Activated CD4-positive, alpha-beta T cell treated with anti-CD3 and anti-CD28 coated beads for 36 hours (primary cell): ENCODE measurements around the gene ADAMTS16. TPM values are rescaled to one million over a fixed set of nuclear protein-coding genes. Genes with fewer than 3 reads are reported as not detected.

Source experiments
- ATAC-seq: fragments of 200-7000 bp; cut with Tn5 transposase; one replicate; pipeline ENCODE4 v1.10.0; 2021; ENCODE audit warnings: mild to moderate bottlenecking, moderate library complexity
- CTCF ChIA-PET: fragments of 350-600 bp; sonication (Branson Sonifier 250); formaldehyde crosslinking; loops from one replicate; lab custom pipeline; 2021; ENCODE audit warnings: antibody characterized with exemption; lab: Charles Lee
- POLR2A ChIA-PET: fragments of 350-600 bp; sonication (Branson Sonifier 250); formaldehyde crosslinking; loops from one replicate; lab custom pipeline; 2021; ENCODE audit warnings: antibody characterized with exemption, inconsistent platforms; lab: Charles Lee
- DNase-seq: peaks from one replicate; pipeline ENCODE4 v3.0.0-alpha.2; 2020
- H3K27ac Mint-ChIP-seq: one replicate; pipeline ENCODE4 v1.8.0; 2021; ENCODE audit warnings: mixed read lengths
- H3K27me3 Mint-ChIP-seq: one replicate; pipeline ENCODE4 v1.8.0; 2021; ENCODE audit warnings: mixed read lengths
- H3K36me3 Mint-ChIP-seq: one replicate; pipeline ENCODE4 v1.8.0; 2021; ENCODE audit warnings: low read depth, mixed read lengths
- H3K4me1 Mint-ChIP-seq: one replicate; pipeline ENCODE4 v1.8.0; 2021; ENCODE audit warnings: mixed read lengths
- H3K4me3 Mint-ChIP-seq: one replicate; pipeline ENCODE4 v1.8.0; 2021; ENCODE audit warnings: mild to moderate bottlenecking, moderate library complexity, mixed read lengths
- H3K9me3 Mint-ChIP-seq: one replicate; pipeline ENCODE4 v1.8.0; 2021; ENCODE audit warnings: low read depth, mixed read lengths
- intact Hi-C, 2 experiments: fragments of 100-400 bp; cut with DNase I in 1 of 2; cut with micrococcal nuclease in 1 of 2; formaldehyde crosslinking; loops; one replicate each; pipeline versions ENCODE4 v1.14.2 to v1.15.1; 2022 to 2024; cut with DNase I, micrococcal nuclease
- total RNA-seq, 2 experiments: library from RNA; stranded (reverse); gene quantifications; one replicate each; pipeline ENCODE4 v1.2.3, GENCODE V29; 2021

ADAMTS16 gene
- total RNA-seq, 2 experiments from 2014 or later = not detected

- CTCF ChIA-PET = no interaction called here
- Mint-ChIP-seq H3K36me3 (no peaks in the 10 kb centered on the region), H3K4me3 (no peak overlapping the region), H3K9me3 (no peaks in the 10 kb centered on the region), H3K27ac (no peak overlapping the region), H3K27me3 (peaks cover 6% of the 10 kb centered on the region), H3K4me1 (no peaks in the 10 kb centered on the region)
- no peak for ATAC-seq
- intact Hi-C loops = no loop called here
- POLR2A ChIA-PET = no interaction called here
- no peak for DNase-seq
These were observed 204.5 kb downstream of the ADAMTS16 start for GRCh38 chr5:5344606-5345005.

- Mint-ChIP-seq H3K27me3 (peaks cover 8% of the 10 kb centered on the region), H3K9me3 (no peaks in the 10 kb centered on the region), H3K4me3 (no peak overlapping the region), H3K36me3 (no peaks in the 10 kb centered on the region), H3K4me1 (no peaks in the 10 kb centered on the region), H3K27ac (no peak overlapping the region)
- ATAC-seq = no peak
- ChIA-PET CTCF (no interaction called here), POLR2A (no interaction called here)
- intact Hi-C loops = no loop called here
- DNase-seq = no peak
These were observed 207.3 kb downstream of the ADAMTS16 start for GRCh38 chr5:5347442-5347841.

- Mint-ChIP-seq H3K9me3 (no peaks in the 10 kb centered on the region), H3K36me3 (no peaks in the 10 kb centered on the region), H3K4me3 (no peak overlapping the region), H3K27ac (no peak overlapping the region), H3K4me1 (no peaks in the 10 kb centered on the region), H3K27me3 (peaks cover 8% of the 10 kb centered on the region)
- ChIA-PET POLR2A (no interaction called here), CTCF (no interaction called here)
- intact Hi-C loops = no loop called here
- DNase-seq = no peak
- ATAC-seq = no peak
These were observed 208.0 kb downstream of the ADAMTS16 start for GRCh38 chr5:5348135-5348534.

DNA sequence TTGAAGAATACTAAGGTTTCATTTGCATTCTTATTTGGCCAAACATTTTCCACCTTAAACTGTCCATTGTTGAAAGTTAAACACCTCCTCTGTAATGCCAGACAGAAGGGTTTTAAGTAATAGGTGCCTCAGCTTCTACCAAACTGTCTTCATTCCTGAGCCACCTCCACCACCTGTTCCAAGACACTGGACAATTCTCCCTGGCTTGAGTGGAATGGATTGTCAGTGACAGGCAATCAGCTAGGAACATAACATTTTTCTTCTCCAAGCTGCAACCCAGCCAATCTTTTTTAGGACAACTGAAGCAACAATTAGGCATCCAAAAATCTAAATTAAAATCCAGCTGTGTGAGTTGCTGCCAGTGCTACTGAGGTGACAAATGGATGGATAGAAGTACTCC, 208.4 kb downstream of the ADAMTS16 start:
- H3K27ac Mint-ChIP-seq = no peak overlapping the region
- no peaks in the 10 kb centered on the region for H3K4me1 Mint-ChIP-seq
- no peaks in the 10 kb centered on the region for H3K9me3 Mint-ChIP-seq
- H3K27me3 Mint-ChIP-seq = peaks cover 8% of the 10 kb centered on the region
- no peak overlapping the region for H3K4me3 Mint-ChIP-seq
- ATAC-seq (no peak), DNase-seq (no peak)
- ChIA-PET CTCF (no interaction called here), POLR2A (no interaction called here)
- intact Hi-C loops = no loop called here
- no peaks in the 10 kb centered on the region for H3K36me3 Mint-ChIP-seq

- no peaks in the 10 kb centered on the region for H3K9me3 Mint-ChIP-seq
- no peak overlapping the region for H3K4me3 Mint-ChIP-seq
- ATAC-seq (no peak), DNase-seq (no peak)
- POLR2A ChIA-PET = no interaction called here
- CTCF ChIA-PET = interaction anchor here (0.6 kb wide), 1 partner anchor 131 kb away, joined by 3 read pairs; no protein-coding TSS in a partner anchor
- no peaks in the 10 kb centered on the region for H3K36me3 Mint-ChIP-seq
- H3K4me1 Mint-ChIP-seq = no peaks in the 10 kb centered on the region
- intact Hi-C loops = no loop called here
- peaks cover 5% of the 10 kb centered on the region for H3K27me3 Mint-ChIP-seq
- H3K27ac Mint-ChIP-seq = no peak overlapping the region
These were observed 210.0 kb downstream of the ADAMTS16 start for GRCh38 chr5:5350101-5350500.

DNA sequence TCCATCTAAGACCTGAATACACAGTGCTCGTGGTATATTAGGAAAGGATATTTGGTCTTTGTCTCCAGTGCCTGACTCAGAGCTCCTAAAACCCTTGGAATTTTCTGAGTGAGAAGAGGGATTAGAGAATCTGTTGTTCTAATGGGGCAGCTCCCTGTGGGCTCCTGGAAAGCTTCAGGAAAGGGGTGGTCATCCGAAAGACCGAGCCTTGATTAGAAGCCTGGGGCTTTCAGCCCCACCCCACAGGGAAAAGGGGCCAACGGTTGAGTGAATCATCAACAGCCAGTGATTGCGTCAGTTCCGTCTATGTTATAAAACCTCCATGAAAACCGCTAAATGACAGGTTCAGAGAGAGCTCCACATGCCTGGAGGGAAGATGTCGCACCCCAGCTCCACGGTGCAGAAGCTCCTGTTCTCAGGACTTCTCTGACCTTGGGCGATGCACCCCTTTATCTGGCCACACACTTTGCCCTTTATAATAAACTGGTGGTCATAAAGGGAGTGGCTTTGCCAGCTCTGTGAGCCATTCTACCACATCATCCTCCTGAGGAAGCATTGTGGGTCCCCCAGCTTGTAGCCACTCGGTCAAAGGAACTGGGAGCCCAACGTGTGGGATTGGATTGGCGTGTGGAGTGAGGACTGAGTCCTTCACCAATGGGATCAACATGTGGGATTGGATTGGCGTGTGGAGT, 211.3 kb downstream of the ADAMTS16 start:
- POLR2A ChIA-PET = no interaction called here
- DNase-seq (no peak), ATAC-seq (no peak)
- Mint-ChIP-seq H3K36me3 (no peaks in the 10 kb centered on the region), H3K27ac (no peak overlapping the region), H3K27me3 (peaks cover 5% of the 10 kb centered on the region), H3K9me3 (no peaks in the 10 kb centered on the region), H3K4me1 (no peaks in the 10 kb centered on the region), H3K4me3 (no peak overlapping the region)
- intact Hi-C loops = no loop called here
- CTCF ChIA-PET = no interaction called here

DNA sequence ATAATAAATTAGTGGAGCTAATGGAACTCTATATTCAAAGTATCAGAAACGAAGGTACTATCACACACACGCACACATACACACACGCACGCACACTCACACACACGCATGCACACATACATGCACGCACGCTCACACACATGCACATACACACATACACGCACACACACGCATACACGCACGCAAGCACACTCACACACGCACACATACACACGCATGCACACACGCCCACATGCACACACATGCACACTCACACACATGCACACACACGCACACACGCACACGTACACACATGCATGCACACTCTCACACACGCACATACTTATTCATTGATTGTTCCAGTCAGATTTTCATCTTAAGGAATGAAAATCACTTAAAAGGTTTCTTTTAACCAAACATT, 212.5 kb downstream of the ADAMTS16 start:
- no peaks in the 10 kb centered on the region for H3K9me3 Mint-ChIP-seq
- intact Hi-C loops = no loop called here
- H3K36me3 Mint-ChIP-seq = no peaks in the 10 kb centered on the region
- H3K4me1 Mint-ChIP-seq = no peaks in the 10 kb centered on the region
- no peak overlapping the region for H3K4me3 Mint-ChIP-seq
- no peak overlapping the region for H3K27ac Mint-ChIP-seq
- no peak for DNase-seq
- POLR2A ChIA-PET = no interaction called here
- ATAC-seq = no peak
- CTCF ChIA-PET = no interaction called here
- H3K27me3 Mint-ChIP-seq = peaks cover 5% of the 10 kb centered on the region

DNA sequence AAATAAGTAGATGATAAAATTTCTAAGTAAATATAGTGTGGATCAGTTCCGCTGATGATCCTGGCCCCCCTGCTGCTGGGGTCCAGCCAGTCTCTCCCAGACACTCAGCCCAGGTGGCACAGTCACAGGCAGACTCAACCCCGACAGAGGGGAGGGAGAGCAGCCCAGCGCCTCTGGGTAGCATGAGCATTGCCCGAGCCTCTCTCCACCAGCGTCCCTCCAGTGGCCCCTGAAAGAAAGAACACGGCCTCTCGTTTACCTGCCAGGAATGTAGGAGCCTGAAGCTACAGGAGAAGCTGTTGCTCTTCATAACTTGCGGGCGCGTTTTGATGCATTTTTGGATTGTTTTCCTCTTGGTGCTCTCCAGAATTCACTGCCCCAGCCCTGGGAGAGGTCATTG, 213.6 kb downstream of the ADAMTS16 start:
- ChIA-PET CTCF (interaction anchor here (0.7 kb wide), 1 partner anchor 33 kb away, joined by 3 read pairs; no protein-coding TSS in a partner anchor), POLR2A (no interaction called here)
- H3K9me3 Mint-ChIP-seq = no peaks in the 10 kb centered on the region
- no peaks in the 10 kb centered on the region for H3K36me3 Mint-ChIP-seq
- peaks cover 5% of the 10 kb centered on the region for H3K27me3 Mint-ChIP-seq
- DNase-seq (no peak), ATAC-seq (no peak)
- intact Hi-C loops = no loop called here
- H3K4me3 Mint-ChIP-seq = no peak overlapping the region
- H3K27ac Mint-ChIP-seq = no peak overlapping the region
- no peaks in the 10 kb centered on the region for H3K4me1 Mint-ChIP-seq

GRCh38 chr5:5356765-5357164, 216.6 kb downstream of the ADAMTS16 start:
- ATAC-seq (no peak), DNase-seq (no peak)
- Mint-ChIP-seq H3K36me3 (no peaks in the 10 kb centered on the region), H3K27ac (no peak overlapping the region), H3K9me3 (no peaks in the 10 kb centered on the region), H3K27me3 (no peaks in the 10 kb centered on the region), H3K4me1 (no peaks in the 10 kb centered on the region), H3K4me3 (no peak overlapping the region)
- intact Hi-C loops = no loop called here
- CTCF ChIA-PET = no interaction called here
- POLR2A ChIA-PET = no interaction called here

DNA sequence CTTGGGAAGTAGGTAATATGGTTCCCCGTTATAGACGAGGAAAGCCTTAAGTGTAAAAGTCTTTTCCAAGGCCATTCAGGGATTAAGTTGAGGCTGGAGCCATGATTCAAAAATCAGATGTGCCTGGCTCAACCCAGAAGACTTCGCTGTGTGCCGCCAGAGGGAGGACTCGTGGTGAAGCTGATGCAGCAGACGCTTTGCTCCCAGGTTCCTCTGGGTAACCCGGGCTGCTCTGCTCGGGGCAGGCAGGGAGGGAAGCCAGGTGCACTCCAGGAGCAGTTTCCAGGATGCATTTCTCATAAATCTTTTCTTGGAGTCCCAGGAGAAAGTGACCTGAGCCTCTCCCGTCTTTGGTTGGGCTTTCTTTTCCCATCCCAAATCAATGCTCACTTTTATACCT, 219.5 kb downstream of the ADAMTS16 start:
- no peak overlapping the region for H3K4me3 Mint-ChIP-seq
- no peak for DNase-seq
- no peaks in the 10 kb centered on the region for H3K36me3 Mint-ChIP-seq
- H3K9me3 Mint-ChIP-seq = no peaks in the 10 kb centered on the region
- no peaks in the 10 kb centered on the region for H3K27me3 Mint-ChIP-seq
- ChIA-PET CTCF (no interaction called here), POLR2A (no interaction called here)
- intact Hi-C loops = no loop called here
- no peaks in the 10 kb centered on the region for H3K4me1 Mint-ChIP-seq
- no peak overlapping the region for H3K27ac Mint-ChIP-seq
- ATAC-seq = no peak

DNA sequence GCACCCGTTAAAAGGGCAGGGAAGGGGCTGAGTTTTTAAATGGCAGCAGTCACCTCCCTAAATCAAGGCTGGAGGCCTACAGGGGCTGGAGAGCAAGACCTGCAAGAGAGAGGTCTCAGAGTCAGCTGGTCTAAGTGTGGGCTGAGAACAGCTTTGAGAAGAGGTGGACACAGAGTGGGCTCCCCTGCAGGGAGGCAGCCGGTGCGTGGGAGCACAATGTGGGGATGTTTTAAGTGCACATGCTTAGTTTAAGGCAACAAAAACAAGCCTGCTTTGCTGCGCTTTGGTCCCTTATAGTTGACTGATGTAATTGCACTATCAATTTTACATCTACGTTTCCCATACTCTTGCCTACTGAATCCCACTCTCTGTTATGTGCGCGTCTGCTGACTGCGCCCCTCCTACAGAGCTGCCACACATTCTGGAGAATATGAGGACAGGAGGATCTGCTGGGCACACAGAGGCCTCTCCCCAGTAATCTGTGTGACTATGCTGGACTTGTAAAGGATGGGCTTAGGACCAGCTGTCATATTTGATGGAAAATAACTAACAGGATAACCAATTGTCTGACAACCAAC, 220.3 kb downstream of the ADAMTS16 start:
- no peak for DNase-seq
- Mint-ChIP-seq H3K36me3 (no peaks in the 10 kb centered on the region), H3K4me1 (no peaks in the 10 kb centered on the region), H3K27ac (no peak overlapping the region), H3K27me3 (no peaks in the 10 kb centered on the region), H3K9me3 (no peaks in the 10 kb centered on the region), H3K4me3 (no peak overlapping the region)
- CTCF ChIA-PET = no interaction called here
- POLR2A ChIA-PET = no interaction called here
- intact Hi-C loops = no loop called here
- no peak for ATAC-seq

DNA sequence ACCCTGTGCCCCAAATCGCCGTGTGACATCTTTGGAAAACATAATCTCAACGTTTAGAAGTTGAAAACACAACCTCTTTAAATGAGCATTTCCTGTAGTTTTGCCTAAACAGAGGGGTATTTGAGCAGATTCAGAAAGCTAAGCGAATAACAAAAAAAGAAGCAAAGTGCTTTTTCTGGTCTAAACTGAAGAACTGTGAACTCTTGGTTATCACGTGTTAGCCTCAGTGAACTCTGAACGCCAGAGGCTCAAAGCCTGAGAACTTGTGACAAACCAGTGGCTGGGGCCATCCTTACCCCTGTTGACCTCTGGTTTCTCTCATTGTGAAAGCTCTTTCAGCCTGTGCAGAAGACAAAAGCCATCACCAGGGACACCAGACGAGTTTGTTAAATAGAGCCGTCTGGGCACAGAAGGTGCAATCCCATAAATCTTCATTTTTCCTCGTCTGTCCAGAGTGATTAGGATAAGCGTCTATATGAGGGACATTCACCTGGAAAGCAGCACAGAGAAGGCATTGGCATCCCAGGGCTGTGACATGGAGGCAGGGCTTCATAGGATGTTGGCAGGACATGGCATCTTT, 220.9 kb downstream of the ADAMTS16 start:
- ChIA-PET CTCF (no interaction called here), POLR2A (no interaction called here)
- Mint-ChIP-seq H3K27me3 (no peaks in the 10 kb centered on the region), H3K4me1 (no peaks in the 10 kb centered on the region), H3K9me3 (no peaks in the 10 kb centered on the region), H3K36me3 (no peaks in the 10 kb centered on the region), H3K4me3 (no peak overlapping the region), H3K27ac (no peak overlapping the region)
- DNase-seq (no peak), ATAC-seq (no peak)
- intact Hi-C loops = no loop called here
